Astrocyte (in vitro differentiated cells and primary cell): ENCODE results near the gene S100B. TPM values are rescaled to one million over a fixed set of nuclear protein-coding genes. Genes with fewer than 3 reads are reported as not detected.

Experiments used
- DNase-seq: peaks from one replicate; pipeline ENCODE4 v3.0.0-alpha.2; 2010; ENCODE audit warnings: low read depth
- FAIRE-seq: peaks from 2 replicates; lab custom pipeline; 2011; peaks lifted over from hg19 to GRCh38; lab: Jason Lieb, UNC
- H2AFZ ChIP-seq: 2 replicates; pipeline ENCODE4 v1.6.0; 2012; ENCODE audit warnings: low read depth, low read length, inconsistent platforms
- H3K27ac ChIP-seq: 2 replicates; pipeline ENCODE4 v1.5.1; 2011; ENCODE audit warnings: low read depth, low read length, inconsistent platforms
- H3K27me3 ChIP-seq: 2 replicates; pipeline ENCODE4 v1.6.0; 2011; ENCODE audit warnings: low read length, inconsistent platforms; ENCODE audit not compliant: insufficient read depth
- H3K36me3 ChIP-seq: 2 replicates; pipeline ENCODE4 v1.5.1; 2011; ENCODE audit warnings: low read length, inconsistent platforms; ENCODE audit not compliant: insufficient read depth
- H3K4me1 ChIP-seq: 2 replicates; pipeline ENCODE4 v1.5.1; 2011; ENCODE audit warnings: low read length, inconsistent platforms; ENCODE audit not compliant: insufficient read depth
- H3K4me2 ChIP-seq: 2 replicates; pipeline ENCODE4 v1.6.0; 2012; ENCODE audit warnings: low read length, inconsistent platforms
- H3K4me3 ChIP-seq: 2 replicates; pipeline ENCODE4 v1.5.1; 2011; ENCODE audit warnings: low read depth, mild to moderate bottlenecking, low read length, inconsistent platforms; ENCODE audit not compliant: insufficient read depth
- H3K79me2 ChIP-seq: 2 replicates; pipeline ENCODE4 v1.6.0; 2012; ENCODE audit warnings: mild to moderate bottlenecking, low read length, inconsistent platforms; ENCODE audit not compliant: insufficient read depth
- H3K9ac ChIP-seq: 2 replicates; pipeline ENCODE4 v1.6.0; 2012; ENCODE audit warnings: mild to moderate bottlenecking, low read length, inconsistent platforms
- H3K9me3 ChIP-seq: 2 replicates; pipeline ENCODE4 v1.5.1; 2012; ENCODE audit warnings: low read depth, mild to moderate bottlenecking, low read length, inconsistent platforms; ENCODE audit not compliant: insufficient read depth
- H4K20me1 ChIP-seq: 2 replicates; pipeline ENCODE4 v1.6.0; 2012; ENCODE audit warnings: low read length, inconsistent platforms; ENCODE audit not compliant: insufficient read depth
- H3K27ac Mint-ChIP-seq: one replicate; pipeline ENCODE4 v1.8.0; 2021; ENCODE audit warnings: mild to moderate bottlenecking, mixed read lengths; ENCODE audit not compliant: unreplicated experiment
- H3K27me3 Mint-ChIP-seq: one replicate; pipeline ENCODE4 v1.8.0; 2021; ENCODE audit warnings: low read depth, mixed read lengths; ENCODE audit not compliant: unreplicated experiment
- H3K36me3 Mint-ChIP-seq: one replicate; pipeline ENCODE4 v1.8.0; 2021; ENCODE audit warnings: low read depth, mixed read lengths; ENCODE audit not compliant: unreplicated experiment
- H3K4me1 Mint-ChIP-seq: one replicate; pipeline ENCODE4 v1.8.0; 2021; ENCODE audit warnings: low read depth, mixed read lengths; ENCODE audit not compliant: unreplicated experiment
- H3K4me3 Mint-ChIP-seq: one replicate; pipeline ENCODE4 v1.8.0; 2021; ENCODE audit warnings: mild to moderate bottlenecking, moderate library complexity, mixed read lengths; ENCODE audit not compliant: unreplicated experiment
- H3K9me3 Mint-ChIP-seq: one replicate; pipeline ENCODE4 v1.8.0; 2021; ENCODE audit warnings: mild to moderate bottlenecking, mixed read lengths; ENCODE audit not compliant: unreplicated experiment
- CTCF ChIP-seq: IDR thresholded peaks from 2 replicates; pipeline ENCODE4 v1.5.1; 2011; ENCODE audit warnings: low read depth, mild to moderate bottlenecking, inconsistent platforms, low read length, moderate library complexity; ENCODE audit not compliant: insufficient read depth
- EZH2 ChIP-seq: IDR thresholded peaks from 2 replicates; pipeline ENCODE4 v1.6.1; 2012; ENCODE audit warnings: mild to moderate bottlenecking, low read length, inconsistent platforms; ENCODE audit not compliant: insufficient read depth
- total RNA-seq: library from RNA; stranded (reverse); gene quantifications from 2 replicates; pipeline ENCODE4 v1.2.1, GENCODE V29; 2021

S100B gene
- total RNA-seq, 1 donor from 2014 or later, result 2.0 TPM

GRCh38 chr21:46569081-46569480 is 35.8 kb downstream of the S100B start:
- peaks cover 32% of the 10 kb centered on the region for H3K36me3 ChIP-seq
- Mint-ChIP-seq H3K27me3 (no peaks in the 10 kb centered on the region), H3K4me3 (no peak overlapping the region), H3K4me1 (no peaks in the 10 kb centered on the region), H3K27ac (no peak overlapping the region), H3K36me3 (peaks cover 40% of the 10 kb centered on the region), H3K9me3 (peaks cover 3% of the 10 kb centered on the region)
- H3K4me2 ChIP-seq, result no peak overlapping the region
- no peaks in the 10 kb centered on the region for H3K9me3 ChIP-seq
- H2AFZ ChIP-seq, result no peak overlapping the region
- DNase-seq (no peak), FAIRE-seq (no peak)
- H3K9ac ChIP-seq, result no peak overlapping the region
- no peak overlapping the region for H3K4me3 ChIP-seq
- no peaks in the 10 kb centered on the region for H3K4me1 ChIP-seq
- no peak for TF ChIP-seq CTCF
- no peak for TF ChIP-seq EZH2
- H3K79me2 ChIP-seq, result no peaks in the 10 kb centered on the region
- H3K27me3 ChIP-seq, result no peaks in the 10 kb centered on the region
- no peaks in the 10 kb centered on the region for H4K20me1 ChIP-seq
- H3K27ac ChIP-seq, result no peak overlapping the region

GRCh38 chr21:46568562-46568961 is 36.3 kb downstream of the S100B start:
- no peak overlapping the region for H3K4me2 ChIP-seq

More at GRCh38 chr21:46568562-46568961, 36.3 kb downstream of the S100B start:
- no peaks in the 10 kb centered on the region for H3K4me1 Mint-ChIP-seq
- TF ChIP-seq CTCF (no peak), EZH2 (no peak)
- H3K27ac Mint-ChIP-seq, result no peak overlapping the region
- Histone ChIP-seq H2AFZ (no peak overlapping the region), H3K9ac (no peak overlapping the region), H3K27ac (no peak overlapping the region), H3K36me3 (peaks cover 32% of the 10 kb centered on the region), H3K27me3 (no peaks in the 10 kb centered on the region), H4K20me1 (no peaks in the 10 kb centered on the region), H3K9me3 (no peaks in the 10 kb centered on the region), H3K4me3 (no peak overlapping the region), H3K79me2 (no peaks in the 10 kb centered on the region), H3K4me1 (no peaks in the 10 kb centered on the region)
- DNase-seq, result no peak
- no peak for FAIRE-seq
- peaks cover 3% of the 10 kb centered on the region for H3K9me3 Mint-ChIP-seq
- H3K27me3 Mint-ChIP-seq, result no peaks in the 10 kb centered on the region
- peaks cover 43% of the 10 kb centered on the region for H3K36me3 Mint-ChIP-seq
- no peak overlapping the region for H3K4me3 Mint-ChIP-seq
